Measurements from ENCODE around the gene UCK2. TPM values are rescaled to one million over a fixed set of nuclear protein-coding genes. Genes with fewer than 3 reads are reported as not detected.

UCK2 gene
- total RNA-seq, 1 experiment from 2014 or later: 77.9 TPM

DNA sequence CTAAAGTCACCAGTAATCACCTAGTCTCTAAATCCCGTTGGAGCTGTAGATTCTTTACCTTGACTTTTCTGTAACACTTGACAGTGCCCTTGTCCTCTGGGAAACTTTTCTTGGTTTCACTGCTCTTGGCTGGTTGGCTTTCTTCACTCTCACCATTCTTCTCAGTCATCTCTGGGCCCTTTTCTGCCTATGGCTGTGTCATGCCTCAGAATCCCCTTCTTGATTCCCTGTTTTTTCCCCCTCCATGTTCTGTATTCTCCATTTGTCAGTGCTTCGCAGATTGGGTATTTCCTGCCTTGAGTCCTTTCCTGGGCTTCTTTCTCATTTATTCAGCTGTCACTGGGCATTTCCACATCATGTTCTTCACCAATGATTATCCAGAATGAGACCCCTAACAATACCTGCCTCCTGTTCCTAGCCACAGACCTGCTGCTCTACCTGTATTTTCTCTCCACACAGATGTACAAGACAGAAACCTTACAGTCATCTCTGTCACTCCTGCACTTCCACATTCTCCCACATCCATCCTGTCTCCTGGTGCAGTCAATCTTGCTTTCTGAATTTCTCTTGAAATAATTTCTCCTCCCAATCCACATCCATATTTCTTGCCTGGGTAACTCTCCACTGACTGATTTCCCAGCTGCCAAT is 14.7 kb downstream of the UCK2 start:
- Histone ChIP-seq H2BK12ac (ENCODE audit: insufficient read length, low read depth, low read length) (no peak overlapping the region), H4K8ac (replicated peaks; ENCODE audit: insufficient read length, low read depth, low read length) (no peak overlapping the region), H4K5ac (ENCODE audit: insufficient read length, low read depth, low read length) (no peak overlapping the region), H2AFZ (ENCODE audit: low read length) (no peak overlapping the region), H3K18ac (ENCODE audit: insufficient read length, low read depth, low read length) (no peak overlapping the region), H3K9me3 (ENCODE audit: control insufficient read depth, low read depth, low read length) (no peaks in the 10 kb centered on the region), H2BK120ac (ENCODE audit: low read depth, low read length, poor library complexity, severe bottlenecking) (no peak overlapping the region), H4K20me1 (ENCODE audit: control insufficient read depth, insufficient read depth, insufficient read length) (no peaks in the 10 kb centered on the region), H2BK15ac (ENCODE audit: low read depth, low read length) (no peak overlapping the region), H3K14ac (ENCODE audit: insufficient read depth, low read length) (no peak overlapping the region), H2BK5ac (ENCODE audit: insufficient read length, low read length) (no peak overlapping the region), H3K9ac (ENCODE audit: extremely low read depth, insufficient read length, low read length) (no peak overlapping the region), H3K79me2 (ENCODE audit: insufficient read depth, low read length) (peaks cover 84% of the 10 kb centered on the region), H3K4me2 (ENCODE audit: insufficient read depth, insufficient read length, low read length) (no peak overlapping the region), H3K27ac (ENCODE audit: insufficient read length, low read depth, low read length) (no peak overlapping the region), H3K23ac (ENCODE audit: insufficient read length, low read depth, low read length) (no peak overlapping the region), H3K56ac (ENCODE audit: insufficient read length, low read depth, low read length) (no peak overlapping the region), H3K27me3 (ENCODE audit: insufficient read depth, low read length) (no peaks in the 10 kb centered on the region), H3K23me2 (ENCODE audit: insufficient read length, low read depth, low read length, poor library complexity, severe bottlenecking) (no peaks in the 10 kb centered on the region), H3T11ph (ENCODE audit: low read length) (no peak overlapping the region), H3K79me1 (ENCODE audit: insufficient read depth, low read depth, low read length, poor library complexity, severe bottlenecking) (peaks cover 4% of the 10 kb centered on the region), H2BK20ac (ENCODE audit: low read depth, low read length, poor library complexity, severe bottlenecking) (no peak overlapping the region), H4K91ac (ENCODE audit: insufficient read length, low read depth, low read length) (no peak overlapping the region), H3K4me1 (ENCODE audit: insufficient read depth, low read length) (peaks cover 9% of the 10 kb centered on the region; the same call in 1 of the 2 replicates), H2AK5ac (ENCODE audit: insufficient read length, low read length) (no peak overlapping the region), H3K4ac (ENCODE audit: low read depth, low read length) (no peak overlapping the region)
- peak overlapping the region in 2 of 3 experiments; percentile 2 to 59; a peak in 1 of 7 replicates for H3K27ac Mint-ChIP-seq
- no peaks in the 10 kb centered on the region for H3K27me3 Mint-ChIP-seq (ENCODE audit: low read depth)
- H3K4me3 Mint-ChIP-seq: no peak overlapping the region; a peak in 1 of 5 replicates
- peaks cover 0 to 8% (median 0%) of the 10 kb centered on the region in 3 experiments; a peak in 3 of 7 replicates for H3K36me3 Mint-ChIP-seq (ENCODE audit: insufficient read depth in 1 of 3, low read depth in 3 of 3)
- H3K9me3 Mint-ChIP-seq: no peaks in the 10 kb centered on the region
- WGBS (ENCODE audit: extremely low coverage, insufficient read length, low lambda C conversion rate): no CpG with 5 or more reads among the region's 2 CpGs
- no peak for DNase-seq
- no peak for TF ChIP-seq CTCF (conservative IDR thresholded peaks at IDR 0.05)
- H3K4me1 Mint-ChIP-seq: peaks cover 48 to 52% of the 10 kb centered on the region in 2 experiments
